GM21526 (cell line): Measurements from ENCODE around the gene LILRB5.
"Not testable (repeated sequence)": the region's sequence is repeated elsewhere in the genome, so short reads cannot be mapped to it uniquely, and the experiment has no call there.

Experiments used
- ATAC-seq: cut with Tn5 transposase; IDR thresholded peaks from one replicate; pipeline ENCODE4 v1.9.1; 2021; ENCODE audit warnings: moderate library complexity; ENCODE audit not compliant: unreplicated experiment, low FRiP score

Gene LILRB5

GRCh38 chr19:54277111-54277615 is 20.1 kb upstream of the LILRB5 start:
- ATAC-seq, result not testable (repeated sequence)

GRCh38 chr19:54275951-54276350 is 18.9 kb upstream of the LILRB5 start:
- ATAC-seq, result no peak

- not testable (repeated sequence) for ATAC-seq
These were observed 17.4 kb upstream of the LILRB5 start for GRCh38 chr19:54274516-54274915.

GRCh38 chr19:54273821-54274220 is 16.7 kb upstream of the LILRB5 start:
- ATAC-seq, result no peak

- not testable (repeated sequence) for ATAC-seq
These were observed 15.1 kb upstream of the LILRB5 start for GRCh38 chr19:54272181-54272580.

GRCh38 chr19:54271587-54271986 is 14.5 kb upstream of the LILRB5 start:
- not testable (repeated sequence) for ATAC-seq

GRCh38 chr19:54271106-54271505 is 14.0 kb upstream of the LILRB5 start:
- no peak for ATAC-seq

GRCh38 chr19:54268936-54269335 is 11.9 kb upstream of the LILRB5 start:
- no peak for ATAC-seq

- no peak for ATAC-seq
These were observed 9.1 kb upstream of the LILRB5 start for GRCh38 chr19:54266133-54266532.

GRCh38 chr19:54262470-54262869 is 5.4 kb upstream of the LILRB5 start:
- no peak for ATAC-seq

- ATAC-seq, result no peak
These were observed 5.0 kb upstream of the LILRB5 start for GRCh38 chr19:54262066-54262465.

- ATAC-seq, result no peak
These were observed 590 bp downstream of the LILRB5 start for GRCh38 chr19:54256250-54257115.

GRCh38 chr19:54255105-54255775 is 1.8 kb downstream of the LILRB5 start:
- no peak for ATAC-seq

- no peak for ATAC-seq
These were observed 2.7 kb downstream of the LILRB5 start for GRCh38 chr19:54254195-54254906.

GRCh38 chr19:54253331-54254194 is 3.5 kb downstream of the LILRB5 start:
- no peak for ATAC-seq

GRCh38 chr19:54252845-54253244 is 4.2 kb downstream of the LILRB5 start:
- no peak for ATAC-seq

GRCh38 chr19:54252243-54252642 is 4.8 kb downstream of the LILRB5 start:
- ATAC-seq, result no peak

GRCh38 chr19:54248016-54248601 is 9.0 kb downstream of the LILRB5 start:
- ATAC-seq, result no peak

GRCh38 chr19:54247106-54247930 is 9.8 kb downstream of the LILRB5 start:
- no peak for ATAC-seq
